HG02623 (cell line): ENCODE data around the gene FTCDNL1.

ENCODE experiments used
- ATAC-seq: cut with Tn5 transposase; IDR thresholded peaks from one replicate; pipeline ENCODE4 v1.9.1; 2021; ENCODE audit warnings: moderate library complexity; ENCODE audit not compliant: unreplicated experiment

Gene FTCDNL1

DNA sequence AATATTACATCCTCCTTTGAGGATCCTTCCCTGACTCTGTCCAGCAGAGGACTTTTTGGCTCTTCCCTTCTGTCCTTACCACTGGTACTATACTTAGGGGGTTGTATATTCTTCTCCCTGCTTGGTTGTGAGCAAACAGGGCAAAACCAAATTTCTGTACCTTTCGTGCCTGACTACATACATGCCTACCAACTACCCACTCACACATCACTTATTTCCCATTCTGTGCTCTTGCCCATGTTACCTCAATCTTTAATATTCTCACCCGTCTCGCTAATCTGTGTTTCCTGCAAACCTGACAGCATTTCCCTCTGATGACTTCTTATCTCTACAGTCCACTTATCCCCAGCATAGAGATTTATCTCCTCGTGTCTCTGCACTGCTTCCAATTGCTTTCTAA lies 58.6 kb downstream of the FTCDNL1 start:
- no peak for ATAC-seq

DNA sequence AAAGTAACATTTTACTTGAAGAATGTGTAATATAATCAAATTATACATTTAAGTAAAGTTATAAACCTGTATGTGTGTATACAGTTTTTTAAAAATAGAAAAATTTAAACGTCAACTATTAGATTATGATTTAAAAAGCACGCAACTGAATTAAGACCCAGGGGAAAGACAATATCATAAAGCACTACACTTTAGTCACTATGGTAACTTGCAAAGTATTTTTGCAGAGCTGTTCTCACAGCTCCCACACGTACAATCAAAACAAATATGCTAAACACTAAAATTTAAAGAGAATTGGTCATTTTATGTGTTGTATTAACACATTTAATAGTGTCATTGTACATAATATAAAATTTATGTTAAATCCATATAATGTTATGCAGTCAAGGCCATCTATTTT lies 59.7 kb downstream of the FTCDNL1 start:
- no peak for ATAC-seq

DNA sequence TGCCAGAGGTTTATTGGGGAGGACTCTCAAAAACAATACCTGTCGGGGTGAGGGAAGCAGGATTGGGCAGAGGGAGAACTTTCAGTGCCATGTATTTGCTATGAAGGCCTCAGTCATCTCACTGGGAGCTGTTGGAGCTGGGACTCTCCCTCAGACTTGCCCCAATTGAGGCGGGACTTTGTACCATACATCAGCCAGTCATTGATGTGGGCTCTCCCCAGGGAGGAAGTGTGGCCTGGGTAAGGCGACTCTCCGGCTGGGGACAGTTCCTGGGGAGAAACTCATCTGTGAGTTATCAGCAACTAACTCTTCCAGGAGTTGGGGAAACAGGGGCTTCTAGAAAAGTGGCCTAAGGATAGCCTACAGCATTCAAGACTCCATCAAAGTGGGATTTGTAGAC lies 66.5 kb downstream of the FTCDNL1 start:
- ATAC-seq = no peak

DNA sequence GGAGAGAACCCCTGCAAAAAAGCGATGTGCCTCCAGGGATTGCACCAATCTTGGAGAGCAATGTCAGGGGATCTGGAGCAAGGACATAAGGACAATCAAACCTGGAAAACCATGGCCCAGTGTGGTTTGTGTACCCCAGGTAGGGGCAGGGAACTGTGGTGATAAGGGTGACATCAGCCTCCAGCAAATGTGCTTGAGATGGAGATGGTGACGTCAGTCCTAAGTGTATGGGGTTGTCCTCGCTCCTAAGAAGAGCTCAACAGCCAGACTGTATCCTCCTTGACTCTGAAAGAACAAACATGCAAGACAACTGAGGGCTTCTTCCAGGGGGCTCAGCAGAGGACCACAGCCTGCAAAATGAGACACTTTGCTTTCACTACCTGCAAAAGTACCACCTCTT lies 71.4 kb downstream of the FTCDNL1 start:
- no peak for ATAC-seq

DNA sequence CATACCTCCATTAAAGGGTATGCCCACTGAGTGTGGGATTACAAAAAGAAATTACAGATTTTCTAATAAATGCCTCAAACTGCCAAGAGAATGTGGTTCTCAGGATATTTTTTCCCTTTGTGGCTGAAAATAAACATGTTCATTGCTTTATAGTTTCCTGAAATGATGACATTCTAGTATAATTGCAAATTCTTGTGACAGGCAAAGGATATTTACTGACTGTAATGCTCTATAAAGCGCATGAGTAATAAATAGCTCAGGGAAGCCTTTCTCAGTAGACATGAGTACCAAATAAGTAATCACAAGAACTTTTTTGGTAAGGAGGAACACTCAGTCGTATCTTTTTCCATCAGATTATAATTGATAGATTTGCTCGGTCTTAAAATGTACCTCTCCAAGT lies 72.3 kb downstream of the FTCDNL1 start:
- no peak for ATAC-seq

DNA sequence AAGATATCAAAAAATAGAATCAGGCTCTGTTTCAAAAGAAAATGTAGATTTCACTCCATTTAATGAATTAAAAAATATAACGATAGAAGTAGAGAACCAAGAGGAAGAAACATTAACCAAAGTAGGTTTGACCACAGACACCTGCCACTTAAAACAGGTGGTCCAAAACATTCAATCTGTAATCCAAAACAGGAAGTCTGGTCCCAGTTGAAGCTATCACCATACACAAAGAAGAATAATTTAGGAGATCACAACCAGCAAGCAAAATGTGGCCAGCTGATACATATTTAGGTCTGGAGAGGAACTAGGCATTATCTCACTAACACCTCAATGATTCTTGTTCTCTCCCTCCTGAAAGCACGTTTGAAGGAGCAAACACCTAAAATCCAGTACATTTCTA lies 73.1 kb downstream of the FTCDNL1 start:
- ATAC-seq = no peak

DNA sequence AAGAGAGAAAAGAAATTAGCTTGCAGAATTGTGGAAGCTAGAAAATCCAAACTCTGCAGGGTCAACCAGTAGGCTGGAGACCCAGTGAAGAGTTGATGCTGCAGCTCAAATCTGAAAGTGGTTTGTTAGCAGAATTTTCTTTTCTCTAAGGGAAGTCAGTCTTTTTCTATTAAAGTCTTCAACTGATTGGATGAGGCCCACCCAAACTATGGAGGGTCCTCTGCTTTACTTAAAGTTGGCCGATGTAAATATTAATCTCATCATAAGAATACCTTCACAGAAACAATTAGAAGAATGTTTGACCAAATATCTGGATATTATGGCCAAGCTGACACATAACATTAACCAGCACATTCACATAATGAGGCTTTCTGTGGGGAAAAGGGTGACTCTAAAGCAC lies 73.7 kb downstream of the FTCDNL1 start:
- ATAC-seq = no peak

DNA sequence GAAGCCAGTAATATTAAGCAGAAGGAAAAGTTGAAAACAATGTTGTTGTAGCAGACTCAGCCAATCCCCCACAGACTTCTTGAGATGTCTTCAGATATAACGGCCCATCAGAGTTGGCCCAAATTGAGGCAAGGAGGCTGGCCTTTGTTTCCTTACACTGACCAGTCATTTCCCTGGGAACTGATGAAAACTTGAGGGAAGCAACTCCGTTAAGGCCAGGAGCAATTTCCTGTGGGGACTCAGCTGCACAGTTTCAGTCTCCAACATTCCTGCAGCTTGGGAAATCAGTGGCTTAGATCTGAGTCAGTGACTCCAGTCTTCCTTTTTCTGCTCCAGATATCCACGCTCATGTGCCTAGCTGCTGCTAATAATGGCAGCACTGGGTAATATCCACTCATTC lies 75.7 kb downstream of the FTCDNL1 start:
- no peak for ATAC-seq

DNA sequence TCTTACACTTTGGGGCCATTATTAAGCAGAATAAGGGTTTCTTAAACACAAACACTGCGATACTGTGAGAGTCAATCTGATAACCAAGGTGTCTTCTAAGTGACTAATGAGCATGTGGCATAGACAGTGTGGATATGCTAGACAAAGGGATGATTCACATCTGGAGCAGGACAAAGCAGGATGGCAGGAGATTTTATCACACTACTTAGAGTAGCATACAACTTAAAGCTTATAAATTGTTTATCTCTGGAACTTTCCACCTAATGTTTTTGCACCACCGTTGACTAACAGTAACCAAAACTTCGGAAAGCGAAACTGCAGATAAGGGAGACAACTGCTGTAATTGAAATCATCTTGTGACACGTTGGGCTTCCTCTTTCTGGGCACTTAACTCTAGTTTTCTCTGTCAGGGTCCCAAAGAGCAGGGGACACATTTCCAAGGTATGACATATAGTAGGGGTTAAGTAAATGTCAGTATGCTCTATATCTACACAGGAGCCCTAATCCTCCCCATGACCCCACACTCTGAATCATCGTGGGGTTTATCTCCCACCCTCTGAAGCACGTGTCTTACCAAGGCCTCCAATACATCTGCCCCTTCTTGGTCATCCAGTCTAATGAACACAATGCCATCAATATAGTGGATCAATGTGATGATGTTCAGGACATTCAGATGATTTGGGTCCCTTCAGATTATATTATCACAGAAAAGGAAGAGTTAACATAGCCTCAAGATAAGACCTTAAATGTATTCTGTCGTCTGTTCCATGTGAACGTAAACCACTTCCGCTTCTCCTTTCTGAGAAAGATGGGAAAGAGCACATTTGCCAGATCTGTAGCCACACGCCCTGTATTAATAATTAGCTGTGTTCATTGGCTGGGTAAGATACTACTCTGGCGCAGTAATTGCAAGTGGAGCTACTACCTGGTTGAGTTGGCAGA lies 78.7 kb downstream of the FTCDNL1 start:
- no peak for ATAC-seq

DNA sequence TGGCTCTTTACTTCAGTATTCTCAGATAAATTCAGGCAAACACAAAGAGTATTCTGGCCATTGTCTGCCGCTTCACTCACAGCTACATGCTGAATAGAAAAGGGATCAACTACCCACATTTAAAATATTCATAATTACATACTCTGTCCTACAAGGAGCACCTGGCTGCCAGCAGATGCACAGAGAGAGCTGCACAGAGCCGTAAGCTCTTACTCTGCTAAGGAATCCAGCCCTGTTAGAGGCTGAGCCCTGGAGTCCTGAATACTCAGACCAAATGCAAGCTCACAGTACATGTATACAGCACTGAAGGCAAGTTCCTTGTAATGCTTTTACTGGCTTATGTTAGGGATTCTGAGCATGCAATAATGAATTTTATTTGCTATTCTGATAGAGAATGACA lies 80.3 kb downstream of the FTCDNL1 start:
- no peak for ATAC-seq

DNA sequence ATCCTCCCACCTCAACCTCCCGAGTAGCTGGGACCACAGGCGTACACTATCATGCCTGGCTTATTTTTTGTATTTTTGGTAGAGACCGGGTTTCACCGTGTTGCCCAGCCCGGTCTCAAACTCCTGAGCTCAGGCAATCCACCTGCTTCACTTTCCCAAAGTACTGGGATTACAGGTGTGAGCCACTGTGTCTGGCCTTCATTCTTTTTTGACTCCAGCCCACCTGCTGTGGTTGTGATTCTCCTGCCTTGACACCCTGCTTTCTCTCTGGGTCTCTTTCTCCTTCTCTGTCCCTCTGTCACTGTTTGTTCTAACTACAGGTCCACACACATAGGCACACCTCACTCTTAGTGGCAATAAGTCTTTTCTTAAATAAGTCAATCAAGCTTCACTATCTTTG lies 85.3 kb downstream of the FTCDNL1 start:
- no peak for ATAC-seq

DNA sequence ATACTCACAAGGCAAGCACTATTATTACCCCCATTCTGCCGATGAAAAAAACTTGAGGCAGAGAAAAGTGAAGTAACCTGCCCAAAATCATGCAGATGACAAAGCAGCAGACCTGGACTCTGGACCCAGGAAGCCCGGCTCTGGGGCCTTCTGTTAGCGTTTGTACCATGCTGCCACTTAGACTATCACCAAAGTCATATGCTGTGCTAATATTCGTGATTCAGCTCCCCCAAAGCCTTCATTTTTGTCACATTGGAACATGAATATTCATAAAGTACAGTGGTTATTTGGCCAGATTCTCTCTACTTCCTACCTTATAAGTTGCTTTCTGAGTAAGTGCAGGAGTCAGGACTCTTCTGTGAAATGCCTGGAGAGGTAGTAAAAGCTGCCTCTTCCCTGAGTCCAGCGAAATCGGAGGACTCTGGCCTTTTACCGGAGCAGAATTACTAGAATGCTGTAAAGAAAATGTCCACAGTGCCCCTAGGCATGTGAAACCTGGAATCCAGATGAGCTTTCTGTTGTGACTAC lies 86.7 kb downstream of the FTCDNL1 start:
- no peak for ATAC-seq

DNA sequence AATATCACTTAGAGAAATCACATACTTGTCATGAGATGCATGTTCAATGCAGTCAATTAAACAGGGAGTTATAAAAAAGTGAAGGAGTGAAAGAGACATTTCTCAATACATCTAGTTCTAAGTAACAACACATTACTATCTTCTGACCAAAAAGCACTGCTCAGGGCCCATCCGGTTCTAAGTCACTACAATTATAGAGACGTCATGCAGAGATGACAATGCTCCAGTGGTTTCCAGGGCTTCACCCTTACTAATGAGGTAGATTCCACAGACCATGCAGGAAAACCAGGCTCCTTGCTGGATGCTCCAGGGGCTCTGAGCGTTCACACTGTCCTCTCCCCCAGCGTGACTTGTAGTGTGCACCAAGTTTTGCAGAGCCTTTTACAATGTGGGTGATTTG lies 88.0 kb downstream of the FTCDNL1 start:
- ATAC-seq = no peak

DNA sequence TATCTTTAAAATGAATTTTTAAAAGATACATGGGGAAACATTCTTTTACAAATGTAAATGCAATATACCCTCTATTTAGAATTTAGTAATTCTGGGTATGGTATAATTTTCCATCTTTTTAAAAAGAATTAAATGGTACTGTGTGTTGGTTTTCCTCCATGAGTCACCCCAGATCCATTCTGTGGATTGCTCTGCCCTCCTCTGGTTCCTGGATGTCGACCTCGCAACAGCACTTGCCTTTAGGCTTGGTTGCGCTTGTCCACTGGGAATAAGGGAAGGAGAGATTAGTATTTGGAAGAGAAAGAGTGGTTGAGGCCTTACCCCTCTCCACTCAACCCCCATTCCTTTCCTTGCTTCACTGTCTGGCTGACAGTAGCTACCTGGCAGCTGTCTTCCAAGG lies 90.4 kb downstream of the FTCDNL1 start:
- no peak for ATAC-seq

DNA sequence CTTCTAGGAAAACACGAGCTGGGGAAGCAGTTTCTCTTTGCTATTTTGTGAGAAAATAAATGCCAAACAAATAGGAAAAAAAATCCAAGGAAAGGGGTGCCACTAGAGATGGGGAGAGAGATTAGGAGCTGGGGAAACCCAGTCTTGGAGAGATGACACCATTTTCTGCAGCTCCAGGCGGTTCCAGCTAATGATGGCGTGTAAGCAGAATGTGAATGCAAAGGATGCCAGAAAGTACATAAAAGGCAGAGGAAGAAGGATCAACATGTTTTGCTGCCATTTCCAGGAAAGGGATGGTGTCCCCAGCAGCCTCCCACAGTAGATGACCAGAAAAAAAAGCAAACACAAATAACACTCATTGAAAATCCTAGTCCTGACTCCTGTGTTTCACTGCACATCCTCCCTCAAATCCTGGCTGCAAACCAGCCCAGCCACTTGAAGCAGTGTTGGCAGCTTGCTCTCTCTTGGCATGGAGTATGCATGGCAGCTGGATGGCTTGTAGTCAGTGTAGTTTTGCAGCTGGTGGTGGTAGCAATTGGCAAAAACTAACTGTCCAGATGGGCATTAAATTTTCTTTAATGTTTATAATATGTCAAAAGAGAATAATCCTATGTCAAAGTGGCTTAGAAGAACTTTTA lies 93.6 kb downstream of the FTCDNL1 start:
- no peak for ATAC-seq

DNA sequence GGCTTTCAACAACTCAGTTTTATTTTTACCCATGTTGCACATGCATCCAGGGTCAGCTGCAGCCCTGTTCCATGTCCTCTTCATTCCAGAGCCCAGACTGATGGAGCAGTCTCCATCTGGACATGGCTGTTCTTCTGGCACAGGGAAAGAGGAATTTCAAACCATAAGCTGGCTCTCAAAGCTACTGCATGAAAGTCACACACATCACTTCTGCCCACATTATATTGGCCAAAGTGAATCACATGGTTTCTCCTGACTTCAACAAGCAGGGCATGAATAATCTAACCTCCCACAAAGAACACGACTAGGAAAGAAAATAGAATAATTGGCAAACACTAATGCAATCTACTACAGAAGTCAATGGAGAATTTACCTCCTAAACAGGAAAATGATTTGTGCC lies 94.2 kb downstream of the FTCDNL1 start:
- no peak for ATAC-seq

DNA sequence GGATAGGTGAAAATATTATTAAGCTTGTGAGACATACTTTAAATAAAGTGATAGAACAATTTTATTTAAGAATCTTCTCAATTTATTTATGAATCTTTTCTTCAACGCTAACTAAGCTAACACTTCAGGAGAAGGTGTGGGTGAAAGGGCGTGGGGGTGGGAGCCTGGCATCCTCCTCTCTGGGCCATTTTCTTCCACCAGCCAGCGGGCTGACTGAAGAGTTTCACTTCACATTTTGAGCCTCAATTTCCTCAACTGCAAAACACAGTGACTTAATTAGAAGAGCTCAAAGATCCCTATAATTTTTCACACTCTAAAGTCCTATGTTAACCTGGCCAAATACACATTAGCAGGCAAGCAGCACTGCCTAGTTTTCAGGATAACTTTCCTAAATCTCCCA lies 94.8 kb downstream of the FTCDNL1 start:
- ATAC-seq = no peak

DNA sequence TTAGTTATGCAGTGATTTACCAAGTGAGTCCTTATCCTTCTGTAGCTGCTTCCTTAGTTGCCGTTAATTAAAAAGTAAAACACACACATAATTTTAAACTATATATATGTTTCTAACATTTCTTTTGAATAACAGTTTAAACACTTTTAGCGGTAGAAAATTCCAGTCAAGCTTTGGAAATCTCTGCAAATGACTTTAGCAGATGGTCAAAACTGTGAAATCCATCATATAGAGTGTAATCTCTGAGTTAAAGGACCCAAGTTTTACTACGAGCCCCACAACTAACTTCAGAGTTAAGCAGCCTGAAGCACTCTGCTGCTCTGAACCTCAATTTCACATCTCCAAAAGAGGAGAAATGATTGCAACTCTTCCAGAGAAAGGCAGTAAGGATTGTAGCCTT lies 96.2 kb downstream of the FTCDNL1 start:
- no peak for ATAC-seq

DNA sequence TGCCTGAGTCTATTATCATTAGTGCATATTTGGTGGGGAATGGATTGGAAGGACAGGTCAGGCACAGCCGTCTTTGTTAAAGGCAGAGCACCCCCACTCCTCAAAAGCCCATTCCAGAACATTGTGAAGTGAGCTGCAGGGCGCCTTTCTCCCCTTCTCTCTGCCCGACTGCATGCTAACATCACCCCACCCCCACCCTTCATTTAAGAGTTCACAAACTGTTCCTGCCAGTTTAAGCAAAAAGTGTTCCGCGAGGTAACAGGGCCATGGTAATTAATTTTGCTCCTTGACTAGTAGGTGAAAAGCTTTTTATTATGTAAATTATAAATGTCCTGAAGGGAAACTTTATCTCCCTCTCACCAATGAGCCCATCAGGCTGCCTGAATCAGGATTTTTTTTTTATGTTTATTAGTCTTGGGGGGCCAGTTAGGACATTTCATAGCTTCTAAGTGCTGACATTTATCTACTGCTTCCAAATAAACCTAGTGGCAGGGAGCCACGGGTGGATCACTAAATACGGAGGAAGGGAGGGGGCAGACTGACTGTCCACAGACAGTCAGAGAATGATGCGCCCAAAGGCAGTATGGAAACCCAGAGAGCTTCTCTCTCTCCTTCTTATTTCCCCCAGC lies 99.4 kb downstream of the FTCDNL1 start:
- ATAC-seq = no peak

DNA sequence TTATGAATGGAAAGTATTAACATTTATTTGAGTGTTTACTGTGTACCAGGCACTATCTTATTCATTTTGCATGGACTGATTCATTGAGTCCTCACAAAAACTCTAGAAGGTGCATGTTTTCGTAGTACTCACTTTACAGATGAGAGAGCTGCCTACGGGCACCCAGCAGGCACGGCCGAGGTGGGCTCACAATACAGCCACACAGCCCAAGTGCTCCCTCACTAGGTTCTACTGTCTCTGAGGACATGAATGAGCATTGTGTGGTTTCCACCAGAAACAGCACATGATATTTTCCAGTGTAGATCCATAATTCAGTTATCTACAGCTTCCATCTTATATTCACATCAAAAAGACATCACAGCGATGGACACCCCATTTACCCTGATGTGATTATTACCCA lies 101.4 kb downstream of the FTCDNL1 start:
- ATAC-seq = no peak

DNA sequence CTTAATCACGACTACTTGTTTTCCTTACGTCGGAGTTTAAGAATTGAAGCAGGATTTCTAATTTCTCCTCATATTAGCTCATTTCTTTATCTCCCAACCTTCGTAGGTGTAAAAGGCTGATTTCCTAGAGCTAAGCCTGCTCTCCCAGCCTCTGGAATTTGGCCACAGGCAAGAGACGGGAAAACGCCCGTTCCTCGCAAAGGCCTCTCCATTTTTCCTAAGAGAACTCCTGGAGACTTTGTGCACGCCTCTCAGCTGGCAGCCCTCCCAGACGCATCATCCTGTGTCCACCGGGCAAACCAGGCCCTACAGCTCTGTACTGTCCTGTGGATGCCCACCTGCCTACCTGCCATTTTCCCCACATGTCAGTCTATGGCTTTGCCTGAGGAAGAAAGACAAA lies 106.3 kb downstream of the FTCDNL1 start:
- no peak for ATAC-seq

DNA sequence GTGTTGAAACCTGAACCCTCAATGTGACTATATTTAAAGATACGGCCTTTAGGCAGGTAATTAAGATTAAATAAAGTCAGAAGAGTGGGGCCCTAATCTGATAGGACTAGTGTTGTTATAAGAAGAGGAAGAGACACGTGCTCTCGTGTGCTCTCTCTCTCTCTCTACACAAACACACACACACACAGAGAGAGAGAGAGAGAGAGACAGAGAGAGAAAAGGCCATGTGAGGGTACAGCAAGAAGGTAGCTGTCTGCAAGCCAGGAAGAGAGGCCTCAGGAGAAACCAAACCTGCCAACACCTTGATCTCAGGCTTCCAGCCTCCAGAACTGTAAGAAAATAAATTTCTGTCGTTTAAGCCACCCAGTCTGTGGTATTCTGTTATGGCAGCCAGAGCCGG lies 106.7 kb downstream of the FTCDNL1 start:
- ATAC-seq = no peak
